ENCODE results near the gene PTPN18. TPM values are rescaled to one million over a fixed set of nuclear protein-coding genes. Genes with fewer than 3 reads are reported as not detected.

PTPN18 gene
- total and polyA plus RNA-seq, 12 donors: 7.8 to 35.0 (median 12.9) TPM

- no peak for ATAC-seq
- WGBS, 2 donors: 86% methylated on average over 12 of the region's 12 CpGs
- Histone ChIP-seq H3K4me3 (no peak overlapping the region), H3K27me3 (no peaks in the 10 kb centered on the region), H3K9me3 (no peaks in the 10 kb centered on the region), H3K36me3 (no peaks in the 10 kb centered on the region), H3K27ac (no peak overlapping the region), H3K4me1 (no peaks in the 10 kb centered on the region)
- no peak for TF ChIP-seq CTCF (IDR thresholded peaks at IDR 0.05)
- no peak for DNase-seq
- intact Hi-C loops (cut with DNase I): no loop called here
Observed at GRCh38 chr2:130313812-130314334, 42.0 kb upstream of the PTPN18 start.

- H3K36me3 ChIP-seq: no peaks in the 10 kb centered on the region
- H3K27ac ChIP-seq: no peak overlapping the region
- TF ChIP-seq CTCF (IDR thresholded peaks at IDR 0.05): no peak
- no peaks in the 10 kb centered on the region for H3K9me3 ChIP-seq
- H3K4me1 ChIP-seq: no peaks in the 10 kb centered on the region
- H3K27me3 ChIP-seq: no peaks in the 10 kb centered on the region
- WGBS, 2 donors: 89 to 94% methylated on average over 3 of the region's 3 CpGs
- no peak for DNase-seq
- intact Hi-C loops (cut with DNase I): no loop called here
- H3K4me3 ChIP-seq: no peak overlapping the region
- peak in 1 of 8 donors; percentile 48 for ATAC-seq
Observed at GRCh38 chr2:130314377-130314776, 41.5 kb upstream of the PTPN18 start.

- intact Hi-C loops (cut with DNase I): no loop called here
- ATAC-seq (no peak), DNase-seq (no peak)
- no peak for TF ChIP-seq CTCF (IDR thresholded peaks at IDR 0.05)
- Histone ChIP-seq H3K4me1 (no peaks in the 10 kb centered on the region), H3K36me3 (no peaks in the 10 kb centered on the region), H3K27ac (no peak overlapping the region), H3K27me3 (no peaks in the 10 kb centered on the region), H3K9me3 (no peaks in the 10 kb centered on the region), H3K4me3 (no peak overlapping the region)
- 17 to 21% methylated on average over 1 of the region's 1 CpG for WGBS, 2 donors
Observed at GRCh38 chr2:130316596-130316995, 39.3 kb upstream of the PTPN18 start.

DNA sequence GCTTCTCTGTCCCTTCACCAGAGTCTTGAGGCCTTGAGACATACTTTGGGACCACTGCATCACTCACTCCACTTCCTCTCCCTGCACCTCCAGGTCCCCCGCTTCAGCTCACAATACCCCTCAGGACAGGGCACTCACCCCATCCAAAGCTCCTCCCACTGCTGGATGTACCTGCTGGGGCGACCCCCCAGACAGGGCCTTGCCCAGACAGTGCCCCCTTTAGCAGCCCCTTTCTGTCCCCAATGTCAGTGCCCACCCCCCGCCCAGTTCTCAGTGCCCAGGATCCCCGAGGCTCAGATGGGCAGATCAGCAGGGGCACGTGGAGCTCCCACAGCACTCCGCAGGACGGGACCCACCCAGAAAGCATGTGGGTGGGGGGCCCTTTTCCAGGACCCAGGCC lies 37.0 kb upstream of the PTPN18 start:
- no peaks in the 10 kb centered on the region for H3K9me3 ChIP-seq
- H3K27ac ChIP-seq: no peak overlapping the region
- H3K4me3 ChIP-seq: no peak overlapping the region
- DNase-seq (no peak), ATAC-seq (peak in 1 of 8 donors; percentile 34)
- H3K27me3 ChIP-seq: peaks cover 0 to 16% (median 0%) of the 10 kb centered on the region in 7 donors
- whole genome bisulfite sequencing, 2 donors: 71 to 87% methylated on average over 7 of the region's 7 CpGs
- H3K4me1 ChIP-seq: no peaks in the 10 kb centered on the region
- TF ChIP-seq CTCF (IDR thresholded peaks at IDR 0.05): no peak
- intact Hi-C loops (cut with DNase I): no loop called here
- no peaks in the 10 kb centered on the region for H3K36me3 ChIP-seq
